Fibroblast of upper back skin (primary cell): ENCODE results near the gene CPXM1.
"Not testable (repeated sequence)": the region's sequence is repeated elsewhere in the genome, so short reads cannot be mapped to it uniquely, and the experiment has no call there.

Experiments
- DNase-seq: peaks from one replicate; pipeline ENCODE4 v3.0.0-alpha.2; 2013

CPXM1 gene

DNA sequence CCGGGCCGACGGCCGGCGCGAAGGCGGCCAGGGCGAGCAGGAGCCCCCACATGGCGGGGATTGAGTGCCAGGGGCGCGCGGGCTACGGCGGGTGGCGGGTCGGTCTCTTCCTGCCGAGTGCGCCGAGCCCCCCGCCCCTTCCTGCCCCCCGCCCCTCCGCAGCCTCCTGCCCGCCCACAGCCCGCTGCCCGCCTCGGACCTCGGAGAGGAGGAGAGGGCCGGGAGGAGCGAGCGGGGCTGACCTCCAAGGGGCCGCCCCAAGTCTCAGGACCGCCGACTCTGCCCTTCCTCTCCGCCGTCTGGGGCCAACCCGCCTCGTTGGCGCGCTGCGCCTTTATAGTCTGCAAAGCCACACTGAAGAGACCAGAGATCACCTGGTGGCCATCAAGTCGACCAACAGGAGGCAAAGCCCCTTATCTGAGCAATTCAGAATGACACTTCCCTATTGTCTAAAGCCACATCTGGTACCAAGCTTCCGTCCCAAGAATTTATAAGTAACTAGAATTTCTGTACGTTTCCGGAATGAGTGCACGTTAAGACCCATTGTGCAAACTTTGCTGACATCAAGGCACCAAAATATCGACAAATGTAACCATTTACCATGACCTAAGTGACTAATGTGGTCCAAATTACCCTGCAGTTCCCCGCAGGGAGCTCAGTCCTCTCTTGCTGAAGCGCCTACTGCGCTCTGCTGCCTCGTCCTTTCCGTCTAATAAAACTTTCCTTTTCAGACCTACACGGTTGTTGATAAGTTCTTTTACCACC lies at the start of gene CPXM1:
Gene CPXM1 (minus strand): TSS at position 107 of the 765 bp plus-strand sequence. CDS start 55 bp downstream, at position 52.
- DNase-seq, result peak; percentile 15

DNA sequence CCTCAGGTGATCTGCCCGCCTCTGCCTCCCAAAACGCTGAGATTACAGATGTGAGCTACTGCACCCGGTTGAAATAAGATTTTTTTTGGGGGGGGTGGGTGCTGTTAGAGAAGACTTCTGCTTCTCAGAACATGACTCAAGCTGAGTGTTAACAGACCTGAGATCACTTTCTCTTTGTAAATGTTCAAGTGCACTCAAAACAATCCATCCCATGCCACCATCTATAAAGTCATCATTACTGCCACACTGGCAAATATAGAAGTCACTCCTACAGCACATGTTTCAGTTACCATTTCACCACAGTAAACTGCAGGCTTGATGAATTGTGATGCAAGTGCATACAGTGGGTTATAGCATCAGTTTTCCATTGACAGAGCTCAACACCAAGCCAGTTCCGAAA lies 49.1 kb upstream of the CPXM1 start:
- DNase-seq, result no peak

DNA sequence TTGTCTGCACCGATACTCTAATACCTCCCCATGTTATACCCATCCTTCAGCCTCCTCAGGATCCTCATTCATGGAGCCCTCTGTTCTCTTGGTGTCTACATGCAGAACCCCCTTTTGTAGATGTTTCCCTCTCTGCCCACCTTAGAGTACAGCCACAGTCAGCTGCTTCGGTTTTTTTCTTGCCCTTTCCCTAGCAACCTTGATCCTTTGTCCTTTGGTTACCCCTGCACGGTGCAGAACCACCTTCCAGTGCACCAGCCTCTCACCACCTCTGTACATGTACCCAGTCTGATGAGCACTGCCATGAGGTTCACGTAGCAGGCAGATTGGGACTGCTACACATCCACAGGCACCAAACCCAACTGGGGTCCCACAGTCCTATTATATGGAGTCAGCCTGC lies 47.4 kb upstream of the CPXM1 start:
- no peak for DNase-seq

DNA sequence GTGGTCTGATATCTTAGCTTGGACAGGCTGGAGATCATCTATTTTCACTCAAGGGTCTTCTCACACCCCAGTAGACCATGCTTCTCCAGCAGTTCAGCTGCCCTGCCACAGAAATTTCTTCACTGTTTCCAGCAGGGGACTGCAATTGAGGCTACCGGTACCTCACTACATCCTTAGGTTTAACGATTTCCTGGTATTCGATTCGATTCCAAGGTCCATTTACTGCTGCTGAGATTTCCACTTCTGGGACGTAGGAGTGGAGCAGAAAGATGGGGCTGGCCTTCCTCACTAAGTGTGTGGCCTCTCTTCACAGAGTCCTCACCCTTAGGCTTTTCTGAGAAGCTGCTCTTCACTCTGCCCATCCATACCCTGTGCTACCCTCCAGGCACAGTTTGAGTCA lies 46.3 kb upstream of the CPXM1 start:
- no peak for DNase-seq

DNA sequence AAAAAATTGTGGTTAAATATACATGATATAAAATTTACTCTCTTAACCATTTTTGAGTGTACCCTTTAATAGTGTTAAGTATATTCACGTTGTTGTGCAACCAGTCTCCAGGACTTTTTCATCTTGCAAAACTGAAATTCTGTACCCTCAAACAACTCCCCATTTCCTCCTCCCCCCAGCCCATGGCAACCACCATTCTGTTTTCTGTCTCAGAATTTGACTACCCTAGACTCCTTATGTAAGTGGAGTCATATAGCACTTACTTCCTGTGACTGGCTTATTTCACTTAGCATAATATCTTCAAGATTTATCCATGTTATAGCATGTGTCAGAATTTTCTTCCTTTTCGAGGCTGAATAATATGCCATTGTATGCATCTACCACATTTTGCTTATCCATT lies 45.2 kb upstream of the CPXM1 start:
- DNase-seq, result no peak

DNA sequence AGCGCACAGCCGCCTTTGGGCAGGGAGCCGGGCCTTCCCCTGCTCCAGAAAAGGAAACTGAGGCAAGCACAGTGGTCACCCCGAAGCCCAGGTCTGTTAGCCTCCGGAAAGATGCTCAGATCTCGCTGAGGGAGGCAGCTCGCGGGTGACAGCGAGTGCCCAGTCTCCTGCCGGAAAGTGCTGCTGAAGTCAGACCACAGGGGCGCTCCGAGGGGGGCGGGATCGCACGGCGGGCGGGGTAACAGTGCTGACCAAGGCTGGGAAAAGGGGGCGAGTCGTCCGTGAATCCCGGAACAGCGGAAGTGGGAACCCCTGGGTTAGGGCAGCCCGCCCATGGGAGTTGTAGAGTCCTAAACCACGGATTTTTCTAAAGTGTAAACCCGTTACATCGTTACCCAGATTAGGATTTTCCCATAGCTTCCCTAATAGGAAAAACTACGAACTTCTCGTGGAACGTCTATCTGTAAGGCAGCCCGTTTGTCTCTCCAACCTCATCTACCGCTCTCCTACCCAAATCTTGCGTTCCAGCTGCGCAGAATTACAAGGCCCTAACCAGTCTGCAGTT lies 40.6 kb upstream of the CPXM1 start:
- DNase-seq, result peak; percentile 63

DNA sequence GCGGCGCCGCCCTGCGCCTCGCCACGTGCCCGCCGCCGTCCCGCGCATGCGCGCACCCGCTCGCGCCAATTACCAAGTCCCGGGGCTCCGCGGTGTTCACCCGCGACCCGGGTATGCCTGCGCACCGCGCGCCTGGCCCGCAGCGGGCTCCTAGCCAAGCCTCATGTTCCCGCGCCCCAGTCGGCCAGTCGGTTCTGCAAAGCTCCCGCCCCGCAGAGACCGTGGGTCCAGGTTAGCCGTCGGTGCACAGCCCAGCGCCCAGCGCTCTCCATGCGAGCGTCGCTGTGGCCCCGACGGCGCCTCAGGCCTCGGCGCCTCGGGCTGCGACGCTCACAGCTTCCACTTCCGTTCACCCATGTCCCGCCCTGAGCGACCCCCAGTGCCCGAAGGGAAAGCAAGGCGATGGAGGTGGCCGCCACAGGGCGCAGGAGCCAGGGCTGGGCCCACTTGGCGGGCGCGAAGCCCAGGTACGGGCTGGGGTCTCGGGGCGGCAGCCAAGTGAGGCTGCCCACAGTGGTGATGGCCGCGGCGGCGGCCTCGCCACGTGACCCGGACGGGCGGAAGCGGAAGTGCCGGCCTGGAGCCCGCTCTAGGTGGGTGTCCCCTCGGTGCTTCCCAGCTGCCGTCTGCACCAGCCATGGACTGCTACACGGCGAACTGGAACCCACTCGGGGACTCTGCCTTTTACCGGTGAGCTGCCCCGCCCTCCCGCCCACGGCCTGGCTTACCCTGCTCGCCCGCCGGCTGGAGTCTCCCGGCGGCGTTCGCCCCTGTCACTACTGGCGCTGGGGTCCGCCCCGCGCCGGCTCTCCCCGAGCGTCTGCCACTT lies 39.9 kb upstream of the CPXM1 start, which contains the start of the genes PCED1A and VPS16:
Gene PCED1A (minus strand): TSS at position 518 of the 829 bp plus-strand sequence. CDS start 743 bp downstream, outside the sequence.
Gene VPS16 (plus strand): TSS at position 608 of the 829 bp plus-strand sequence. CDS start 30 bp downstream, at position 638.
- peak; percentile 84 for DNase-seq

DNA sequence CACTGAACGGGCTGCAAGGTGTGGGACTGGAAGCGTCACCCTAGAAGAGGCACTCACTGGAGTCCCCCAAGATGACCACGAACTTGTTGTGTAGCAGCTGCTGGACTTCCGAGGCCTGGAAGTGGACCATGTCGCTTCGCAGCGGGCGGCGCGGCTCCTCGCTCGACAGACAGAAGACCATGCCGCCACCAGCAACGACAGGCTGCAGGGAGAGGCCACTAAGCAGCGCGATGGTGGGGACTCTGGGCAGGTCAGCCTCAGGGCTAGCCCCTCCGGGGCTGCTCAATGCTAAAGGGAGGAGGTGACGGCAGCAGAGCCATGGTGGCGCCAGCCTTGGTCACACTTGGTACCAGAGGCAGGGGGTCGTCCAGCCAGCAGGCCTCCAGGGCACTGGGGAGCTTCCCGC lies 39.3 kb upstream of the CPXM1 start:
- no peak for DNase-seq

DNA sequence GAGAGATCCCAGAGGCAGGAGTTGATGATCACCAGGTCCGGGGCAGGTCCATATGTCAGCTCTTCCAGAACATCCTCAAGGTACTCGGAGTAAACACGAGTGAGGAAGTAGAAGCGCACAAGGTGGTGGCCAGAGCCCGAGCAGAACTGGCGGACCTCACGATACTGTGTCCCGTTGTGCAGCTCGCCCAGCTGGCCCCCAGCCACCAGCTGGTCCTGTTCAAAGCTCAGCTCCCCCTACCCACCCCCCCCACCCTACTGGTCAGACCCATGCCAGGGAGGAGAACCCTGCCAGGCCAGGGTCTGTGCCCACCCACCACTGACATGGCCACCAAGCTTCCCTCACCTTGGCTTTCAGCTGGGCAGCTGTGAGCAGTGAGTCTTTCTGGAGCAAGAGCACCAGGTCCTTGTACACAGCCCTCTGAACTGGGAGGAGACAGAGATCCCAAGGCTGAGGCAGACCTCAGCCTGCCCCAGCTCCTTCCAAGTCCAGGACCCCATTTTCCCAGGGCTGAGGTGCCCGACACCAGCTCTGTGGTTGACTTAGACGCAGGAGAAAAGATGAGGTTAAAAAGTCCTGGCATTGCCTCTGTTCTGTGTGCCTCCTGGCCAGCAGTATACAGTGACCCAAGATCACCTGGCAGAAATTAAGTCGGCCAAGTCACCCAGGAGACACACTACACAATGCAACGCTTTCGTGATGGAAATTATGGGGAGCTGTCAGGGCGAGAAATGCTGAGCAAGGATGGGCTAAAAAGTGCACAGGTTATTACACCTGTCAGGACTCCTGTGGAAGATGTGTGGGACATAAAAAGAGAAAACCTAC lies 38.6 kb upstream of the CPXM1 start:
- no peak for DNase-seq

DNA sequence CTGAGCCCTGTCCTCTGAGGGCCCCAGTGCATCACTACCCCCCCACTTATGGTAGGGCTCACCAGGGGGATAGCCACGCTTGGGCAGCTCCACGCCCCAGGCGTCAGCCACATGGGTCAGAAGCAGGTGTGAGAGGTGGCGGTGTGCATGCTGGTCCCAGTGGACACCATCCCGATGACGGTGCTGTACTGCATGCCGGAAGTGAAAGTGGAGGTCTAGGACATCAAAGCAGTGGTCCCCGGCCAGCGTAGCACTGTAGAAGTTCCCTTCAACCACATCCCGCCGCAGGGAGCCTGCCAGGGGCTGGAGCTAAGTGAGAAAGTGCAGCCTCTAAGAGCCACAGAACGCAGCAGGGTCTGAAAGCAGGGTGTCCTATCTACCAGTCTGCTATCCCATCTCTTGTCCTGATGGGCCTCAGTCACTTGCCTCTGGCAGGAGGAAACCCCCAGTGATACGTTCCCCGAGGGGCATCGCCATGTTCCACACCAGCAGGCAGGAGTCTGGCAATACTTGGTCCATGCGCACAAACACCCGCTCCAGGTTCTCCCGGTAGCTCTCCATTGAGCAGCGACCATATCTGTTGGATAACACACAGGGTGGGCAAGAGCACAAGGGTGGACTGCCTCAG lies 37.9 kb upstream of the CPXM1 start:
- no peak for DNase-seq

DNA sequence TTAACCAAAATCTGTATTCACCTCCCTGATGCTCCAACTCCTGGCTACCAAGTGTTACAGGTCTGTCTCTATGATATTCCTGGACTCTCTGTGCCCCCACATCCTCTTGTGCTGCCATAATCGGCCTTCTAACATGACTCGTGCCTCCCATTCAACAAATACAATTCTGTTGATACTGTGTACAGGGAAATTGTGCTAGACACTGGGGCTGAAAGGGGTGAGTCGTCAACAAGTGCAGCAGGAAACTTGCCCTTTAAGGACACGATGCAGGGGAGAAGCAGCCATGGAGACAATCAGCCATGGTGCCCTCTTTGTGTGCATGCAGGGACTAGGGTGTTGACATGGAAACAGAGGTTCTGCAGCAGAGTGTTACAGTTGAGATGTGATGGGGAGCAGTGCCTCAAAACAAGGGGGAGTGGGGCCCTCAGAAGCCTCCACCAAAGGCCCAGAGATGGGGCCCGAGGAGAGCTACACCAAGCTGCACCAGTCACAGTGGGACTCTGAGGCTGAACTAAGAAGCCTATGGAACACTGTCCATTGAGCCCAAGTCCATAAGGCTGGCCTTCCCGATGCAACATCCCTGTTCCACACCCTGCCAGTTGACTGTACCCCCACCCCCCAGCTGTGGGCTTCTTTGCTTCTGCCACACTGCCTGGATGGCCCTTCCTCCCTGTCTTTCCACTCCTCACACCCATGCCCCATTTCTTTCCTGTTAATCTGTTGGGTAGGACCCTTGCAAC lies 37.0 kb upstream of the CPXM1 start:
- DNase-seq, result no peak

DNA sequence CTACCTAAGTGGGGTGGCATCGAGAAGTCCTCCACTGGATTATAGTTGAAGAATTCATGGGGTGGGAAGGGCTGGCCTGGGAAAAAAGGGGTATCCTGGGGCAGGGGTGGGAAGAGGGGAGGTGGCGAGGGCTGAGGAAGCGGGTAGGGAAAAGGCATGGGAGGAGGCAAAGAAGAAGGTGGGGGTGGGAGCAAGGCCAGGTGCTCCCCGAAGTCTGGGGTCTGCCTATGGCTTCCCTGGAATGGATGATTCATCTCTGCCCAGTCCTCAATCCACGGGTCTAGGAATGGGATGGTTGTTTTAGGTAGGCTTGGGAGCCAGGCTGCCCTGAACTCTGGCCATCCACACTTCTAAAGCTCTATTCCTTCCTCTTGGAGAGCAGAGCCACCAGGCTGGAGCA lies 35.6 kb upstream of the CPXM1 start:
- DNase-seq, result no peak

DNA sequence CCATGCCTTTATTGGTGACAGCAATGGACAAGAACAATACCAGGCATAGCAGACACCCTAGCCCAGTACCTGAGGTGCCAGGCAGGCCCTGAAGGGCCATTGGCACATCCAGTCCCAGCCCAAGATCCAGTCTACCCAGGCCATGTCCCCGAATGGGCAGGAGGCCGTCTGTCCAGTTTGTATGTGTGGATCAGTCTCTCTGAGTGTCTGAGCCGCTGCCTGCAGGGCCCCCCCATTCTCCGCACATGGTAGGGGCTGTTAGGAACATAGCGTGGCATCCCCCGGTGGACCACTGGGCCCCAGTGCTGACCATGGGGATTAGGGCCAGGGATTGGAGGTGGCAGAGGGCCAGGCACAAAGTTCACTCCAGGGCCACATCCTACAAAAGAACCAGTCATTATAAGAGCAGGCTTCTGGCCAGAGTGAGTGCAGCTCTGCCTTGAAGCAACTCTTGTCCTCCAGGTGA lies 34.9 kb upstream of the CPXM1 start:
- no peak for DNase-seq

DNA sequence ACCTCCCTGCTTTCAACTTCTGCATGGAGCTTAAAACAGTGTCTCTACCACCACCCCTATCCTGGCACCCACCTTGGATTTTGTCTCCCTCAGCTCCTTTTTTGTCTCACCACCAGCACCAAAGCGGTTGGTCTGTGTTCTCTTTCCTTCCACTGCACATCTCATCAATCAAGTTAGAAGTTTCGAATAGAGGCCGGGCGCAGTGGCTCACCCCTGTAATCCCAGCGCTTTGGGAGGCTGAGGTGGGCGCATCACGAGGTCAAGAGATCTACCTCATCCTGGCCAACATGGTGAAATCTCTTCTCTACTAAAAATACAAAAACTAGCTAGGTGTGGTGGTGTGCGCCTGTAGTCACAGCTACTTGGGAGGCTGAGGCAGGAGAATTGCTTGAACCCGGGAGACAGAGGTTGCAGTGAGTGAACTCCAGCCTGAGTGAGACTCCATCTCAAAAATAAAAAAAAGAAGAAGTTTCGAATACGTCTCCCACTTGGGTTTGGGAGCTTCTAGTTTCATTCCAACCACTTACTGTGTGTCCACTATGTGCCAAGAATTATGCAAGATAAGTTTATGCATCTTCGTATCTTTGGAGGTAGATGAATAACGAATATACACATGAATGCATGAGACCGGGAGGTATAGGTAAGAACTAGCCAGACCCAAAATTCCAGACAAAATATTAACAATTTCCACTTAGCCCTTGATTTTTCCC lies 34.1 kb upstream of the CPXM1 start:
- no peak for DNase-seq

DNA sequence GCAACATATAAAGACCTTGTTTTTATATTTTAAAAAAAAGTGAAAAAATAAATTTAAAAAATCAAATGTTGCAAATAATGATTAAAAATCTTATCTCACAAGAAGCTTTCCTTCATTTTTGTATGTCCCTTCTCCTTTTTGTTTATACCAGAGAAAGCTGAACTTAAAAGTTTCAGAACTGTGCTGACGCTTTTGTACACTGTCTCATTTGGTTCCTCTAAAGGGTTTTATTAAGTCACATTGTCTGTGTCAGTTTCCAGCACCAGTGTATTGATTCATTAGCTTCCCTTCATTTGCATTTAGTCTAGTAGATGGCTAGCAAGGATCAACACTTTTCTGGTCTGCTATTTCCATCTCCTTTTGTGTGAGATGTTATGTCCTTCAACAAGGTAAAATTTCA lies 33.3 kb upstream of the CPXM1 start:
- no peak for DNase-seq

DNA sequence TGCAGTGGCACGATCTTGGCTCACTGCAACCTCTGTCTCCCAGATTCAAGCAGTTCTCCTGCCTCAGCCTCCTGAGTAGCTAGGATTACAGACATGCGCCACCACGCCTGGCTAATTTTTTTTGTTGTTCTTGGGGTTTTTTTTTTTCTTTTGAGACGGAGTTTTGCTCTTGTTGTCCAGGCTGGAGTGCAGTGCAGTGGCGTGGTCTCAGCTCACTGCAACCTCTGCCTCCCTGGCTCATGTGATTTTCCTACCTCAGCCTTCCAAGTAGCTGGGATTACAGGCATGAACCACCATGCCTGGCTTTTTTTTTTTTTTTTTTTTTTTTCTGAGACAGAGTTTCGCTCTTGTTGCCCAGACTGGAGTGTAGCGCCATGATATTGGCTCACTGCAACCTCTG lies 30.8 kb upstream of the CPXM1 start:
- not testable (repeated sequence) for DNase-seq

DNA sequence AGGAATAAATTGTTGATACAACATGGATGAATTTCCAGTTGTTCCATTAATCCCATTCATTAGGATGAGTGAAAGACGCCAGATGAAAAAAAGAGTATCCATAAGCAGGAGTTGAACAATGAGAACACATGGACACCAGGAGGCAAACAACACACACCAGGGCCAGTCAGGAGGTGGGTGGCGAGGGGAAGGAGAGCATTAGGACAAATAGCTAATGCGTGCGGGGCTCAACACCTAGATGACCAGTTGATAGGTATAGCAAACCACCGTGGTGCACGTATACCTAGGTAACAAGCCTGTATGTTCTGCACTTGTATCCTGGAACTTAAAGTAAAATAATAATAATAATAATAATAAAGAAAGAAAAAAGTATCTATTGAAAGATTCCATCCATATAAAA lies 28.9 kb upstream of the CPXM1 start:
- DNase-seq, result no peak

DNA sequence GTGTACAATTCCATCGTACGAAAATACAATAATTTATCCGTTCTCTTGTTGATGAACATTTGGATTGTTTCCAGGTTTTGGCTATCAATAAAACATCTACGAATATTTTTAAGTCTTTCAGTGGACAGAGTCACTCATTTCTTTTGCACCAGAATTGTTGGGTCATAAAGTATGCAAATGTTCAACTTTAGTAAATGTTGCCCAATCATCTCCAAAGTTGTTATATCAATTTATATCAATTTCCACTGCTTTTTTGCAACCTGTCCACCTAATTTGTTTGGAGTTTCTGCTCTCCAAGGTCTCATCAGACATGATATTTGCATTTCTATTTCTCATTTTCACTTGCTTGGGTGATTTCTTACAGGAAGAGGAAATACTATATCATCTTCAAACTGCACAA lies 26.2 kb upstream of the CPXM1 start:
- no peak for DNase-seq

DNA sequence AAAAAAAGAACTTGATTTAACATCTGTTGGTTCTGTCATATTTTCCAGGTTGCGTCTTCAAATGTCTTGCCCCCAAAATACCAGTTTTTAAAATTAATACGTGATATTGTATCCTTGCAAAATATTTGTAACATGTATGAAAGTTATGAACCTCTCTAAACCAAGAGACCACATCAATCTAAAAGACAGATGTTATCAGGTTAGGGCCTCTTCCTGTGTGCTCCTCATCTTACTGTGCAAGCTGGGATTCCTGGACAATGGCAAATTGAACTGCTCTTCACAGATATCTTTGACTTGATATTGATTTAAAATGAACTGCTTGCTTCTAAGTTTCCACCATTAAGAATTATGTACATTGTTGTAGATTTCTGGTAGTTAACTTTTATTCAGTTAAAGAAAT lies 25.3 kb upstream of the CPXM1 start:
- no peak for DNase-seq

DNA sequence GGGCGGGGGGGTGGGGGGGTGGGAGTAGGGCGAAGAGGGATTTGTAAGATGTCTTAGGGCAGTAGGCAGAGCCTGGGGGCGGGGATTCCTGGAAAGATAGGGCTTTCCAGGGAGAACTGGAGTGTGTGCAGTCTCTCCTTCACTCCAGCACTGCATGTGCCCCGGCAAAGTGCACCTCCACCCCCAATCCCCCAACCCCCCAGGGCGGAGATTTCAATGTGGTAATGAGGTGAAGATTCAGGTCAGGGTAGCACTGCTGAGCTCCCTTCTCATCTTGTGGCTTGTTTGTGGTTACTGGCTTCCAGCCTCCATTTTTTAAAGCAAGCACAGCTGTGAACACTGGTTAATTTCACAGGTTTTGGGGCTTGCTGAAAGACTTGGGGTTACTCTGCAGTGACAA lies 21.6 kb upstream of the CPXM1 start:
- DNase-seq, result peak; percentile 75
